Psoas muscle (tissue), 8 donors: ENCODE data around the gene NEK6. TPM values are rescaled to one million over a fixed set of nuclear protein-coding genes. Genes with fewer than 3 reads are reported as not detected.
A peak's percentile ranks its signal among the peaks of the same experiment; 100 is the strongest.

Experiments
- ATAC-seq, 4 donors: fragments of 200-7000 bp; cut with Tn5 transposase; one replicate each; pipeline ENCODE4 v1.9.1; 2020; ENCODE audit warnings: moderate library complexity in 3 of 4, mild to moderate bottlenecking in 2 of 4
- DNase-seq, 2 donors: peaks; one replicate each; pipeline ENCODE4 v3.0.0-alpha.2; 2020
- H3K27ac ChIP-seq: fragments of 200-600 bp; one replicate; pipeline ENCODE4 v1.8.0; 2022
- H3K27me3 ChIP-seq, 3 donors: fragments of 200-600 bp in 1 of 3; one replicate each; pipeline versions ENCODE4 v1.6.1 to v1.8.0; 2013 to 2022; ENCODE audit warnings: low read length in 2 of 3, mild to moderate bottlenecking in 2 of 3, moderate library complexity in 1 of 3; ENCODE audit not compliant: insufficient read depth in 3 of 3
- H3K36me3 ChIP-seq, 2 donors: fragments of 200-600 bp in 1 of 2; one replicate each; pipeline versions ENCODE4 v1.6.1 to v1.8.0; 2013 to 2022; ENCODE audit warnings: low read depth in 1 of 2, mild to moderate bottlenecking in 1 of 2, moderate library complexity in 1 of 2; ENCODE audit not compliant: insufficient read depth in 1 of 2
- H3K4me1 ChIP-seq: fragments of 200-600 bp; one replicate; pipeline ENCODE4 v1.8.0; 2022
- H3K4me3 ChIP-seq: fragments of 200-600 bp; one replicate; pipeline ENCODE4 v1.8.0; 2022; ENCODE audit warnings: mild to moderate bottlenecking
- H3K9me3 ChIP-seq: fragments of 200-600 bp; one replicate; pipeline ENCODE4 v1.8.0; 2022
- CTCF ChIP-seq: fragments of 200-600 bp; IDR thresholded peaks from one replicate; pipeline ENCODE4 v1.8.0; 2022; ENCODE audit warnings: antibody characterized with exemption
- WGBS, 3 donors: extraction: QIAGEN DNeasy Blood & Tissue Kit; methylation state at CpG; one replicate each; pipeline versions ENCODE4 v1.1.6 to v1.1.7; 2013; 5-methylcytosine and 5-hydroxymethylcytosine counted together
- intact Hi-C, 2 donors: fragments of 100-400 bp; cut with DNase I; formaldehyde crosslinking; loops; one replicate each; pipeline versions ENCODE4 v1.11.0 to v1.14.2; 2022
- polyA plus RNA-seq, 3 donors: library from polyadenylated mRNA; stranded (reverse); fragments of 200-250 nt; gene quantifications; one replicate each; pipeline ENCODE4 v1.2.3, GENCODE V29; 2013
- total RNA-seq, 4 donors: library from RNA; stranded (reverse); fragmentation: NEBNext Ultra II Directional in 2 of 4; extraction: Animal tissue kit (Norgen Biotek cat#: 25700) in 2 of 4; gene quantifications; one replicate each; pipeline versions ENCODE4 v1.2.1 to v1.2.4, GENCODE V29; 2021 to 2023
- donor health status: healthy with polysubstance abuse.
- donor health status: DM: no; HTN: no; CAD: no; lungs with moderate emphysema.
- donor health status: Bipolar disorder and iron deficiency.
- donor health status: healthy.
- donor health status: DM: yes; HTN: yes; CAD: no.
- donor health status: DM: no; HTN: no; CAD: no.
- donor health status: DM: no; HTN: no; CAD: no.
- donor health status: DM: yes; HTN: yes; CAD: no.

The NEK6 gene
- total and polyA plus RNA-seq, 7 donors, result 2.0 to 16.0 (median 5.3) TPM

GRCh38 chr9:124217836-124218437 lies 39.8 kb upstream of the NEK6 start:
- no peaks in the 10 kb centered on the region for H3K36me3 ChIP-seq
- H3K4me1 ChIP-seq, result peaks cover 3% of the 10 kb centered on the region
- intact Hi-C loops, result no loop called here

GRCh38 chr9:124218438-124218982 lies 39.2 kb upstream of the NEK6 start:
- ATAC-seq (peak in 1 of 4 donors; percentile 41), DNase-seq (peak; percentile 32 to 53)
- H3K27me3 ChIP-seq, result peaks cover 0 to 2% (median 0%) of the 10 kb centered on the region in 3 donors
- no peak overlapping the region for H3K4me3 ChIP-seq
- TF ChIP-seq CTCF, result no peak
- peaks cover 3% of the 10 kb centered on the region for H3K4me1 ChIP-seq
- H3K27ac ChIP-seq, result no peak overlapping the region
- no peaks in the 10 kb centered on the region for H3K36me3 ChIP-seq
- intact Hi-C loops, result no loop called here
- H3K9me3 ChIP-seq, result no peaks in the 10 kb centered on the region
- WGBS, 3 donors, result 81 to 86% (median 85%) methylated on average over 10 of the region's 10 CpGs

More at GRCh38 chr9:124217836-124218437, 39.8 kb upstream of the NEK6 start:
- H3K27me3 ChIP-seq, result peaks cover 0 to 2% (median 0%) of the 10 kb centered on the region in 3 donors
- no peaks in the 10 kb centered on the region for H3K9me3 ChIP-seq
- peak in 1 of 2 donors; percentile 45 for DNase-seq
- WGBS, 3 donors, result 79 to 81% (median 81%) methylated on average over 8 of the region's 8 CpGs
- H3K27ac ChIP-seq, result no peak overlapping the region
- TF ChIP-seq CTCF, result no peak
- ATAC-seq, result no peak
- no peak overlapping the region for H3K4me3 ChIP-seq

GRCh38 chr9:124218987-124219461 lies 38.7 kb upstream of the NEK6 start:
- Histone ChIP-seq H3K36me3 (no peaks in the 10 kb centered on the region), H3K27me3 (peaks cover 0 to 2% (median 0%) of the 10 kb centered on the region in 3 donors), H3K4me3 (no peak overlapping the region), H3K4me1 (peaks cover 3% of the 10 kb centered on the region), H3K27ac (no peak overlapping the region), H3K9me3 (no peaks in the 10 kb centered on the region)
- ATAC-seq, result no peak
- intact Hi-C loops, result no loop called here
- 87 to 100% (median 96%) methylated on average over 1 to 2 of the region's 2 CpGs for WGBS, 3 donors
- DNase-seq, result peak in 1 of 2 donors; percentile 12
- no peak for TF ChIP-seq CTCF

- TF ChIP-seq CTCF, result no peak
These were observed 36.8 kb upstream of the NEK6 start for GRCh38 chr9:124220946-124221451.

More at GRCh38 chr9:124220946-124221451, 36.8 kb upstream of the NEK6 start:
- WGBS, 3 donors, result 21 to 35% (median 23%) methylated on average over 6 of the region's 6 CpGs
- no peaks in the 10 kb centered on the region for H3K36me3 ChIP-seq
- DNase-seq (peak in 1 of 2 donors; percentile 48), ATAC-seq (peak in 1 of 4 donors; percentile 35)
- no peaks in the 10 kb centered on the region for H3K9me3 ChIP-seq
- H3K4me1 ChIP-seq, result peaks cover 3% of the 10 kb centered on the region
- intact Hi-C loops, result no loop called here
- peak overlapping the region; percentile 16 for H3K27ac ChIP-seq
- no peak overlapping the region for H3K4me3 ChIP-seq
- no peaks in the 10 kb centered on the region for H3K27me3 ChIP-seq
